ENCODE data around the gene PTPRD.

Gene PTPRD

GRCh38 chr9:9603345-9603744 is 1009.5 kb downstream of the PTPRD start:
- TF ChIP-seq CTCF (IDR thresholded peaks at IDR 0.05; ENCODE audit: borderline replicate concordance, control extremely low read depth, extremely low read depth, insufficient read depth, missing control alignments): no peak
- in situ Hi-C loops (cut with MboI; ENCODE audit: low sequenced_read_pairs, unreplicated experiment): loop anchor here (10.0 to 25.0 kb wide), 2 partner anchors 191 to 309 kb away; no protein-coding TSS in a partner anchor
- no peak for DNase-seq (ENCODE audit: low spot score)

GRCh38 chr9:9598723-9599122 is 1014.1 kb downstream of the PTPRD start:
- DNase-seq (ENCODE audit: low spot score): no peak

GRCh38 chr9:9592104-9592503 is 1020.7 kb downstream of the PTPRD start:
- DNase-seq (ENCODE audit: low spot score): no peak
- in situ Hi-C loops (cut with MboI; ENCODE audit: low sequenced_read_pairs, unreplicated experiment): no loop called here
- no peak for TF ChIP-seq CTCF (IDR thresholded peaks at IDR 0.05; ENCODE audit: borderline replicate concordance, control extremely low read depth, extremely low read depth, insufficient read depth, missing control alignments)

More at GRCh38 chr9:9598723-9599122, 1014.1 kb downstream of the PTPRD start:
- TF ChIP-seq CTCF (IDR thresholded peaks at IDR 0.05; ENCODE audit: borderline replicate concordance, control extremely low read depth, extremely low read depth, insufficient read depth, missing control alignments): no peak
- in situ Hi-C loops (cut with MboI; ENCODE audit: low sequenced_read_pairs, unreplicated experiment): no loop called here

- DNase-seq (ENCODE audit: low spot score): no peak
- in situ Hi-C loops (cut with MboI; ENCODE audit: low sequenced_read_pairs, unreplicated experiment): no loop called here
- no peak for TF ChIP-seq CTCF (IDR thresholded peaks at IDR 0.05; ENCODE audit: borderline replicate concordance, control extremely low read depth, extremely low read depth, insufficient read depth, missing control alignments)
These were observed 1026.9 kb downstream of the PTPRD start for GRCh38 chr9:9585920-9586319.

GRCh38 chr9:9574080-9574479 is 1038.7 kb downstream of the PTPRD start:
- no peak for TF ChIP-seq CTCF (IDR thresholded peaks at IDR 0.05; ENCODE audit: borderline replicate concordance, control extremely low read depth, extremely low read depth, insufficient read depth, missing control alignments)
- in situ Hi-C loops (cut with MboI; ENCODE audit: low sequenced_read_pairs, unreplicated experiment): no loop called here
- no peak for DNase-seq (ENCODE audit: low spot score)

GRCh38 chr9:9565700-9566099 is 1047.1 kb downstream of the PTPRD start:
- no peak for TF ChIP-seq CTCF (IDR thresholded peaks at IDR 0.05; ENCODE audit: borderline replicate concordance, control extremely low read depth, extremely low read depth, insufficient read depth, missing control alignments)
- DNase-seq (ENCODE audit: low spot score): no peak
- in situ Hi-C loops (cut with MboI; ENCODE audit: low sequenced_read_pairs, unreplicated experiment): no loop called here

- TF ChIP-seq CTCF (IDR thresholded peaks at IDR 0.05; ENCODE audit: borderline replicate concordance, control extremely low read depth, extremely low read depth, insufficient read depth, missing control alignments): no peak
- DNase-seq (ENCODE audit: low spot score): no peak
- in situ Hi-C loops (cut with MboI; ENCODE audit: low sequenced_read_pairs, unreplicated experiment): no loop called here
These were observed 1049.0 kb downstream of the PTPRD start for GRCh38 chr9:9563817-9564216.

Data from GM13976 (cell line).